Stimulated activated CD4-positive, alpha-beta T cell treated with anti-CD3 and anti-CD28 coated beads, Interleukin-2, amount 100 ng/mL, for 24 hours (primary cell): ENCODE measurements around the gene NUDT15.
"Not testable (repeated sequence)": the region's sequence is repeated elsewhere in the genome, so short reads cannot be mapped to it uniquely, and the experiment has no call there.

Experiments
- DNase-seq, 2 donors: peaks; one replicate each; pipeline ENCODE4 v3.0.0-alpha.2; 2020

Gene NUDT15

GRCh38 chr13:48037346-48038173 lies at the start of gene NUDT15:
NUDT15 (plus strand) TSS chr13:48037726; CDS start chr13:48037747, 21 bp downstream.
- DNase-seq, result peak; percentile 95 to 96

GRCh38 chr13:47990427-47990826 lies 47.1 kb upstream of the NUDT15 start:
- DNase-seq, result no peak

GRCh38 chr13:47990920-47991466 lies 46.5 kb upstream of the NUDT15 start:
- no peak for DNase-seq

DNA sequence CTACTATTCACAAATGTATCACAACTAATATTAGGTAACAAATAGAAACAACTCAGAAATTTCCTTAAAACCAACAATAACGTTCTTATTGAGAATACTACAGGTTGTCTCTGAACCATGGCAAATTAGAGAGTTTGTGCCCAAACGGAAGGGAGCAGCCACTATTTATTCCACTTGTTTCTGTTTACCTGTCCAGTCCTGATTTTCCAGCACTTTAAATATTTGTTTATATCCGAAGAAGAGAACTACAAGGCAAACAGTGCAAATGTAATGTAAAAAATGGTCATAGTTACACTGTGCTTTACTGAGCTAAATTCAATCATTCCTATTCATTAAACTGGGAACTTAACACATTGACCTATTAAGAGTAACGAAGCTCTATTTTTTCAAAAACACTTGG lies 45.7 kb upstream of the NUDT15 start:
- no peak for DNase-seq

DNA sequence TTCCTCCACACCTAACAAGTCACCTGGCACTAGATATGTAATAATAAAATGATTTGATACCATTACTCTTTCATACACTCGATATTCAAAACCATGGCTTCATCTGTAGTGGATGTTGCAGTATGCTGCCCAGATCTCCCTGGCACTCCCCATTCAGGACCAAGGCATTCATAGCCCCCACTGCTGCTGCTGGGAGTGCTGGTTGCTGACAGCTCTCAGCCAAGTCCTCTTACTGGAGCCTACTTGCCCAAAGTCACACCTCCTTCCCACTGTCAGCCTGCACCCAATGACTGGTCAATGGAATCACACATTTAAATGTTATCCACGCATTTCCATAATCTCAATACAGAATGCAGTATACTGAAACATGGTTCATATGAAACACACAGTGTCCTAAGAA lies 40.1 kb upstream of the NUDT15 start:
- DNase-seq, result no peak

- no peak for DNase-seq
These were observed 37.6 kb upstream of the NUDT15 start for GRCh38 chr13:47999973-48000372.

- DNase-seq, result no peak
These were observed 36.9 kb upstream of the NUDT15 start for GRCh38 chr13:48000559-48001113.

DNA sequence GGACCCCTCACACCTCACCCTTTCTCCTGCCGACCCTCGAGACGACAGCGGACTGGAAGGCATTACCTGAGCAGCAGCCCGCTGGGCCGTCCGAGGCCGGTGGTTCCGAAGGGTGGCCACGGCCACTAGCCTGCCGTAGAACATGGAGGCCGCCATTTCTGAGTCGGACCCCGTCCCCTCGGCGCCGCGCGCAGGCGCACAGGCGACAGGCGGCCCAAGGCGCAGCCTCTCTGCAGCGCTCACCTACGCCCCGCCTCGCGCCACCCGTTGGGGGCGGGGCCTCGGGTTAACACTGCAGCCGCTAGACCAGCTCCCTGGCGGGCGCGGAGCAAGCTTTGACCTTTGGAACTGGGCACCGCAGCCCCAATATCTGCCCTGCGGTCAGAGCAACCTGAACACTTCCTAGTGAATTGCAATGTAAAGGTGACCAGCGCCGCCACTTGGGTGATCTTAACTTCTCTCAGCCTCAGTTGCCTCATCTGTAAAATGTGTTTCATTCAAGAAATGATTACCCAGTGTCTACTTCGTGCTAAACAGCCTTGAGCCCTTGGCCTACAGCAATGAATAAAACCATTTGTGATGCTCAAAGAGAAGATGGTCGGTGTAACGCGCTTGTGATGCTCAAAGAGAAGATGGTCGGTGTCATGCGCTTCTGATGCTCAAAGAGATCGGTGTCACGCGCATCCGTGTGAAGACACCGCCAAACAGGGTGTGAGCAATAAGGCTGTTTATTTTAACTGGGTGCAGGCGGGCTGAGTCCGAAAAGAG lies 36.2 kb upstream of the NUDT15 start, which contains the start of gene SUCLA2:
Gene SUCLA2, minus strand, starts transcription at position 160 of the 768 bp plus-strand sequence. Its CDS starts 4 bp downstream, at position 156.
- DNase-seq, result peak; percentile 92 to 94

- not testable (repeated sequence) for DNase-seq
These were observed 35.5 kb upstream of the NUDT15 start for GRCh38 chr13:48001999-48002398.

- DNase-seq, result no peak
These were observed 33.3 kb upstream of the NUDT15 start for GRCh38 chr13:48004201-48004600.

- DNase-seq, result no peak
These were observed 31.1 kb upstream of the NUDT15 start for GRCh38 chr13:48006396-48006795.

DNA sequence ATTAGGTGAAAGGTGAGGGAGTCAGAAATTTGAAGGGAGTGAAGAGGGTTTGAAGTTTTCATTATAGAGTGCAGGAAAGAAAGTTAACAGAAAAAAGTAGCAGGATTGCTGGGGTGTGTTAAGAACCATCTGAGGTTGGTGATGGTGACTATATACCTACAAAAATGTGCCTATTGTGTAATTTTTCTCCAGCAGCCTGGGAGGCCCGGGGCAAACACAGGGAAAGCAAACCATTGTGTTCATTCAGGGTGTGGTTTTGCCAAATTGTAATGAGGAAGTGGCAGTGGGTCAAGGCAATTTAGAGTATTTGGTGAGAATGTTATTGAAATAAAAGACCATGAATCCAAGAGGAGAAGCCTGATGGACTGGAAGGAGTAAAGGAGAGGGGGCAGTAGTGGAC lies 28.2 kb upstream of the NUDT15 start:
- no peak for DNase-seq

DNA sequence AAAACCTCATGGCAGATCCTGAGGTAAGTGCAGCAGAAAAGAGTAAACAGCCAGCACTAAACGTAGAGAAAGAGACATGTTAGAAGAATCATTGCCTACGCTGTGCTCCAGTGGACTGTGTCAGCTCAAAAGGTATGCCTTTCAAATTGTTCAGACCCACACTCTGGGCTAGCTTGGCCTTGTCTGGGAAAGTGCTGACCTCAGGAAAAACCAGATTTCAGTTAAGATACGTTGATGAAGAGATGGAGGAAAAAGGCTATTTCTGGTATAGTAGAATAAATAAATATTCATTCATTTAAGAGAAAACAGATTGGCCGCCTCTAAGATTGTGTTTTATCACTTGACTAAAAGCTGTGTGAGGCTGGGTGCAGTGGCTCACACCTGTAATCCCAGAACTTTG lies 26.8 kb upstream of the NUDT15 start:
- DNase-seq, result no peak

DNA sequence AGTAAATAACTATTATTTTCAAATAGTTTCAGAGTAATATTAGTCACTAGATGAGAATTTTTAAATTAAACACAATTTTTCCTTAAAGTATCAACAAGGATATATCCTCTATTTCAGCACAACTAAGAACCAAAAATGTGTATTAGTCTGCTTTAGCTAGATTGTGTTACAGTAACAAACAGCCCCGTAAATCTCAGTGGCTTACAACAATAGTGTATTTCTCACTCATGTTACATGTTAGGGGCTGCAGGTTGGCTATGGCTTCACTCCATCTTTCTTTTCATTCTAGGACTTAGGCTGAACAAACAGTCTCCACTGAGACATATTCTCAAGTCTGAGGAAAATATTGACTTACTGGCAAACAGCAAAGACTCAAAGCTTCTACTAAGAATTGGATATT lies 24.9 kb upstream of the NUDT15 start:
- DNase-seq, result no peak

- no peak for DNase-seq
These were observed 23.2 kb upstream of the NUDT15 start for GRCh38 chr13:48014359-48014758.

DNA sequence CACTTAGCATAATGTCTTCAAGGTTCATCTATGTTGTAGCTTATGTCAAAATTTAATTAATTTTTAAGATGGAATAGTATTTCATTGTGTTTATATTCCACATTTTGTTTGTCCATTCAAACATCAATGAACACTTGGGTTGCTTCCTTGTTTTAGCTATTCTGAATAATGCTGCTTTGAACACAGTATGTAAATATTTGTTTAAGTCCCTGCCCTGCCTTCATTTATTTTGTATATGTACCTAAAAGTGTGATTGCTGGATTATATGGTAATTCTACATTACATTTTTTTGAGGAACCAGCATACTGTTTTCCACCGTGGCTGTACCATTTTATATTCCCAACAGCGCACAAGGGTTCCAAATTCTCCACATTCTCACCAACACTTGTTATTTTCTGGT lies 18.9 kb upstream of the NUDT15 start:
- DNase-seq, result no peak

- no peak for DNase-seq
These were observed 17.7 kb upstream of the NUDT15 start for GRCh38 chr13:48019796-48020195.

DNA sequence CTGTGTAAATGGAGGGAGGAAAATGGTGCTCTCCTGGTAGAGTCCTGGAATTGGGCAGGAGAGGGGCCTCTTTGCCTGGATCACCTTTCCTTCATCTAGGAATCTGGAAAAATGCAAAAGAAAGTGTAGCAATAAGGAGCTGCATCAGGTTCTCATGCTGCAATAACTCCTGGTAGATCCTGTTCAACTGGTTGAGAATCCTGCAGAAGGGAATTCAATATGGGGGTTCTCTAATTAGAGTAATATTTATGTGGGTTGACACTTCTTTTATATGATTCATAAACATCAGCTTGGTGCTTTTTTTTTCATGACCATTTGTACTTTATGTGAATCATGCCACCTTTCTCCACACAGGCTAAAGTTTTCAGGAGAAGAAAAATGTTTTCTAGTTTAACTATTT lies 9.5 kb upstream of the NUDT15 start:
- DNase-seq, result no peak

GRCh38 chr13:48029859-48030258 lies 7.7 kb upstream of the NUDT15 start:
- no peak for DNase-seq

GRCh38 chr13:48038761-48039160 lies 1.2 kb downstream of the NUDT15 start:
- DNase-seq, result no peak

- DNase-seq, result no peak
These were observed 2.5 kb downstream of the NUDT15 start for GRCh38 chr13:48040049-48040448.

DNA sequence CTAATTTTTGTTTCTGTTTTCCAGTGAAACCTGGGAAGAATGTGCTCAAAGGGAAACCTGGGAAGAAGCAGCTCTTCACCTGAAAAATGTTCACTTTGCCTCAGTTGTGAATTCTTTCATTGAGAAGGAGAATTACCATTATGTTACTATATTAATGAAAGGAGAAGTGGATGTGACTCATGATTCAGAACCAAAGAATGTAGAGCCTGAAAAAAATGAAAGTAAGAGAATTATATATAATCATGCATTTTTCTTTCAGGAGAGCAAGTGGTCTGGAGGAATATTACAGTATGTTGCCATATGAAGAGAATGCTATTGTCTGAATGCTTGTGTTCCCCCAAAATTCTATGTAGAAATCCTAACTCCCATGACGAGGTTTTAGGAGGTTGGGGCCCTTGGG lies 3.4 kb downstream of the NUDT15 start:
- no peak for DNase-seq

GRCh38 chr13:48042894-48043293 lies 5.4 kb downstream of the NUDT15 start:
- no peak for DNase-seq
